Coronary artery (tissue), 2 donors: ENCODE data around the gene CTDSP2.

Experiments
- DNase-seq: peaks from one replicate; pipeline ENCODE4 v3.0.0-alpha.2; 2017; ENCODE audit warnings: low spot score
- H3K27ac ChIP-seq, 2 donors: fragments of 200-600 bp; sonication (generic); one replicate each; pipeline ENCODE4 v1.5.1; 2016 to 2019
- H3K4me3 ChIP-seq: fragments of 200-600 bp; sonication (generic); 2 replicates; pipeline ENCODE4 v1.5.1; 2016; ENCODE audit warnings: mild to moderate bottlenecking, moderate library complexity
- CTCF ChIP-seq: fragments of 200-600 bp; sonication (generic); IDR thresholded peaks from one replicate; pipeline ENCODE4 v1.5.1; 2019; ENCODE audit warnings: antibody characterized with exemption

The CTDSP2 gene

GRCh38 chr12:57811028-57811755 is 35.3 kb downstream of the CTDSP2 start:
- Histone ChIP-seq H3K27ac (no peak overlapping the region), H3K4me3 (no peak overlapping the region)
- no peak for DNase-seq
- no peak for TF ChIP-seq CTCF

- Histone ChIP-seq H3K27ac (no peak overlapping the region), H3K4me3 (no peak overlapping the region)
- no peak for DNase-seq
- no peak for TF ChIP-seq CTCF
Measured at GRCh38 chr12:57810450-57810849, 36.1 kb downstream of the CTDSP2 start.

- no peak overlapping the region for H3K27ac ChIP-seq
- H3K4me3 ChIP-seq = no peak overlapping the region
- TF ChIP-seq CTCF = no peak
- no peak for DNase-seq
Measured at GRCh38 chr12:57809425-57809824, 37.1 kb downstream of the CTDSP2 start.

- no peak for DNase-seq
- H3K4me3 ChIP-seq = no peak overlapping the region
- H3K27ac ChIP-seq = no peak overlapping the region
- no peak for TF ChIP-seq CTCF
Measured at GRCh38 chr12:57808351-57808750, 38.2 kb downstream of the CTDSP2 start.

GRCh38 chr12:57807285-57807684 is 39.2 kb downstream of the CTDSP2 start:
- no peak for DNase-seq
- no peak overlapping the region for H3K4me3 ChIP-seq
- no peak for TF ChIP-seq CTCF
- no peak overlapping the region for H3K27ac ChIP-seq

- no peak for TF ChIP-seq CTCF
- H3K27ac ChIP-seq = no peak overlapping the region
- no peak for DNase-seq
Measured at GRCh38 chr12:57806677-57807076, 39.9 kb downstream of the CTDSP2 start.

GRCh38 chr12:57803319-57803893 is 43.1 kb downstream of the CTDSP2 start:
- no peak for DNase-seq
- TF ChIP-seq CTCF = peak; percentile 65
- Histone ChIP-seq H3K4me3 (no peak overlapping the region), H3K27ac (peak overlapping the region in 1 of 2 donors; percentile 47)

More at GRCh38 chr12:57806677-57807076, 39.9 kb downstream of the CTDSP2 start:
- no peak overlapping the region for H3K4me3 ChIP-seq
